Hepatocyte (in vitro differentiated cells): ENCODE measurements around the gene ALG9.

ENCODE experiments used
- CTCF ChIP-seq: fragments of 200-600 bp; sonication (generic); IDR thresholded peaks from 2 replicates; pipeline ENCODE4 v1.5.1; 2016; ENCODE audit warnings: antibody characterized with exemption, mild to moderate bottlenecking; ENCODE audit not compliant: poor library complexity
- EZH2 ChIP-seq: fragments of 200-600 bp; sonication (generic); IDR thresholded peaks from 2 replicates; pipeline ENCODE4 v1.6.1; 2016; ENCODE audit warnings: antibody characterized with exemption, mild to moderate bottlenecking, borderline replicate concordance

GRCh38 chr11:111840143-111840542 is 31.2 kb downstream of the ALG9 start:
- TF ChIP-seq CTCF (no peak), EZH2 (no peak)
